ENCODE results near the gene EMID1. TPM values are rescaled to one million over a fixed set of nuclear protein-coding genes. Genes with fewer than 3 reads are reported as not detected.

EMID1 gene
- polyA plus RNA-seq, 1 donor: 152 TPM

DNA sequence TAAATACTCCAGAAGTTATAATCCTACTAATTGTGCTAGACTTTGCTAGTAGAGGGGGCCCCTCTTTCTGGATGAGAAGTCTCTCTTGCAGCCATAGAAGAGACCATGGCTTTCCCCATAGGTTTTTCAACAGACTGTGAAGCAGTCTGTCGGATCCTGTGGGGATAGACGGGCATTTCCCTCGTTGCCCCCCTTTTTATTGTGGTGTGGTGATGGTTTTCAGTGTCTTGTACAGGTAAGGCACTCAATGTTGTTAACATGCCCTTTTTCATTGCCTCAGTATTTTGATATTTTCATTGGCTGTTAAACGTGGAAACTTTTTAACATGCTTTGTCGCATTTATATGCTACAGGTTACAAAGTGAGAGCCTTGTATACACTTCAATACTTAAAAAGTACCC, 84.4 kb downstream of the EMID1 start:
- Histone ChIP-seq H3K4me1 (ENCODE audit: control insufficient read depth, insufficient read depth, low read length) (no peaks in the 10 kb centered on the region), H3K36me3 (ENCODE audit: control insufficient read depth, insufficient read depth, low read length) (peaks cover 90% of the 10 kb centered on the region), H3K27ac (ENCODE audit: low read length) (no peak overlapping the region), H3K4me3 (ENCODE audit: low read length) (no peak overlapping the region), H3K9me3 (ENCODE audit: control insufficient read depth, low read depth, low read length) (no peaks in the 10 kb centered on the region), H3K27me3 (ENCODE audit: control insufficient read depth, insufficient read depth, low read length) (no peaks in the 10 kb centered on the region)
- WGBS (ENCODE audit: insufficient coverage, low lambda C conversion rate): 100% methylated on average over 2 of the region's 5 CpGs
- no peak for DNase-seq

GRCh38 chr22:29291215-29291614, 85.5 kb downstream of the EMID1 start:
- Histone ChIP-seq H3K9me3 (ENCODE audit: control insufficient read depth, low read depth, low read length) (no peaks in the 10 kb centered on the region), H3K4me1 (ENCODE audit: control insufficient read depth, insufficient read depth, low read length) (no peaks in the 10 kb centered on the region), H3K36me3 (ENCODE audit: control insufficient read depth, insufficient read depth, low read length) (peaks cover 89% of the 10 kb centered on the region), H3K27me3 (ENCODE audit: control insufficient read depth, insufficient read depth, low read length) (no peaks in the 10 kb centered on the region), H3K4me3 (ENCODE audit: low read length) (no peak overlapping the region), H3K27ac (ENCODE audit: low read length) (no peak overlapping the region)
- no peak for DNase-seq
- WGBS (ENCODE audit: insufficient coverage, low lambda C conversion rate): 100% methylated on average over 3 of the region's 7 CpGs

GRCh38 chr22:29292379-29292778, 86.7 kb downstream of the EMID1 start:
- Histone ChIP-seq H3K9me3 (ENCODE audit: control insufficient read depth, low read depth, low read length) (no peaks in the 10 kb centered on the region), H3K4me3 (ENCODE audit: low read length) (no peak overlapping the region), H3K27ac (ENCODE audit: low read length) (no peak overlapping the region), H3K36me3 (ENCODE audit: control insufficient read depth, insufficient read depth, low read length) (peaks cover 91% of the 10 kb centered on the region), H3K4me1 (ENCODE audit: control insufficient read depth, insufficient read depth, low read length) (no peaks in the 10 kb centered on the region), H3K27me3 (ENCODE audit: control insufficient read depth, insufficient read depth, low read length) (no peaks in the 10 kb centered on the region)
- DNase-seq: no peak

DNA sequence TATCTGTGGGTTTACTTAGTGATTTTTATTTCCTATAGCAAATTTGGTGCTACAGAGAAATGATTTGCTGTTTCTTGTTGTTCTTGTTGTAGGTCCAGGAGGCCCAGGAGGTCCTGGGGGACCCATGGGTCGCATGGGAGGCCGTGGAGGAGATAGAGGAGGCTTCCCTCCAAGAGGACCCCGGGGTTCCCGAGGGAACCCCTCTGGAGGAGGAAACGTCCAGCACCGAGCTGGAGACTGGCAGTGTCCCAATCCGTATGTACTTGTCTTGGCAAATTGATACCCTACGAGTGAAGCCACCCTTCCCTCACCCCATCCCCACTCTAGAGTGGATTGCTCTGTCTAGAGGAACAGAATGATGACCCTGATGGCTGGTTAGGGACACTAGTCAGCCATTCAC, 92.9 kb downstream of the EMID1 start:
- no CpG with 5 or more reads among the region's 8 CpGs for WGBS (ENCODE audit: insufficient coverage, low lambda C conversion rate)
- Histone ChIP-seq H3K9me3 (ENCODE audit: control insufficient read depth, low read depth, low read length) (no peaks in the 10 kb centered on the region), H3K27ac (ENCODE audit: low read length) (no peak overlapping the region), H3K4me1 (ENCODE audit: control insufficient read depth, insufficient read depth, low read length) (peaks cover 10% of the 10 kb centered on the region), H3K27me3 (ENCODE audit: control insufficient read depth, insufficient read depth, low read length) (no peaks in the 10 kb centered on the region), H3K4me3 (ENCODE audit: low read length) (no peak overlapping the region), H3K36me3 (ENCODE audit: control insufficient read depth, insufficient read depth, low read length) (peaks cover 75% of the 10 kb centered on the region)
- DNase-seq: no peak

DNA sequence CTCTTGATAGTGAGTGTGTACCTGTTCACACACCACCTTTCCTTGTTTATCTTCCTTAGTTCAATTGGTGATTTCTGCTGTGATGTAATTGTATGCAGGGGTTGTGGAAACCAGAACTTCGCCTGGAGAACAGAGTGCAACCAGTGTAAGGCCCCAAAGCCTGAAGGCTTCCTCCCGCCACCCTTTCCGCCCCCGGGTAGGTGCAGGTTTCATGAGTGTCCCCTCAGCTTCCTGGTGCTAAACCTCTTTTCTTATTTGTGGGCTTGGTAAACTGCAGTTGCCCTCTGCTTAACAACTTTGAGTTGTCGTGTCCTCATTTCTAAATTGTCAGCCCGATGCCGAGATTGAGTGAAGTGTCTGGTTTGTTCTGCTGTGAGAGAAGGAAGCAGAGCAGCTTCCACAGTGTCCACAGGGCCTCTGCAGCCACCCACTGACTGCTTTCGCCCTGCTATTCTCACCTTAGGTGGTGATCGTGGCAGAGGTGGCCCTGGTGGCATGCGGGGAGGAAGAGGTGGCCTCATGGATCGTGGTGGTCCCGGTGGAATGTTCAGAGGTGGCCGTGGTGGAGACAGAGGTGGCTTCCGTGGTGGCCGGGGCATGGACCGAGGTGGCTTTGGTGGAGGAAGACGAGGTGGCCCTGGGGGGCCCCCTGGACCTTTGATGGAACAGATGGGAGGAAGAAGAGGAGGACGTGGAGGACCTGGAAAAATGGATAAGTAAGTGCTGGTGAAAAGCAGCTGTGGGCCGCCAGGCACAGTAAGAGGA, 93.6 kb downstream of the EMID1 start:
- Histone ChIP-seq H3K4me3 (ENCODE audit: low read length) (no peak overlapping the region), H3K36me3 (ENCODE audit: control insufficient read depth, insufficient read depth, low read length) (peaks cover 69% of the 10 kb centered on the region), H3K27me3 (ENCODE audit: control insufficient read depth, insufficient read depth, low read length) (no peaks in the 10 kb centered on the region), H3K9me3 (ENCODE audit: control insufficient read depth, low read depth, low read length) (no peaks in the 10 kb centered on the region), H3K27ac (ENCODE audit: low read length) (no peak overlapping the region), H3K4me1 (ENCODE audit: control insufficient read depth, insufficient read depth, low read length) (peaks cover 10% of the 10 kb centered on the region)
- DNase-seq: no peak
- WGBS (ENCODE audit: insufficient coverage, low lambda C conversion rate): no CpG with 5 or more reads among the region's 19 CpGs

- Histone ChIP-seq H3K36me3 (ENCODE audit: control insufficient read depth, insufficient read depth, low read length) (peaks cover 60% of the 10 kb centered on the region), H3K27me3 (ENCODE audit: control insufficient read depth, insufficient read depth, low read length) (no peaks in the 10 kb centered on the region), H3K4me1 (ENCODE audit: control insufficient read depth, insufficient read depth, low read length) (peaks cover 10% of the 10 kb centered on the region), H3K4me3 (ENCODE audit: low read length) (no peak overlapping the region), H3K9me3 (ENCODE audit: control insufficient read depth, low read depth, low read length) (no peaks in the 10 kb centered on the region), H3K27ac (ENCODE audit: low read length) (no peak overlapping the region)
- no CpG with 5 or more reads among the region's 4 CpGs for WGBS (ENCODE audit: insufficient coverage, low lambda C conversion rate)
- DNase-seq: no peak
These were observed 94.7 kb downstream of the EMID1 start for GRCh38 chr22:29300467-29300806.

- Histone ChIP-seq H3K27ac (ENCODE audit: low read length) (no peak overlapping the region), H3K9me3 (ENCODE audit: control insufficient read depth, low read depth, low read length) (no peaks in the 10 kb centered on the region), H3K4me3 (ENCODE audit: low read length) (no peak overlapping the region), H3K4me1 (ENCODE audit: control insufficient read depth, insufficient read depth, low read length) (peaks cover 10% of the 10 kb centered on the region), H3K27me3 (ENCODE audit: control insufficient read depth, insufficient read depth, low read length) (no peaks in the 10 kb centered on the region), H3K36me3 (ENCODE audit: control insufficient read depth, insufficient read depth, low read length) (peaks cover 55% of the 10 kb centered on the region)
- WGBS (ENCODE audit: insufficient coverage, low lambda C conversion rate): no CpG with 5 or more reads among the region's 10 CpGs
- no peak for DNase-seq
These were observed 95.3 kb downstream of the EMID1 start for GRCh38 chr22:29300807-29301601.

DNA sequence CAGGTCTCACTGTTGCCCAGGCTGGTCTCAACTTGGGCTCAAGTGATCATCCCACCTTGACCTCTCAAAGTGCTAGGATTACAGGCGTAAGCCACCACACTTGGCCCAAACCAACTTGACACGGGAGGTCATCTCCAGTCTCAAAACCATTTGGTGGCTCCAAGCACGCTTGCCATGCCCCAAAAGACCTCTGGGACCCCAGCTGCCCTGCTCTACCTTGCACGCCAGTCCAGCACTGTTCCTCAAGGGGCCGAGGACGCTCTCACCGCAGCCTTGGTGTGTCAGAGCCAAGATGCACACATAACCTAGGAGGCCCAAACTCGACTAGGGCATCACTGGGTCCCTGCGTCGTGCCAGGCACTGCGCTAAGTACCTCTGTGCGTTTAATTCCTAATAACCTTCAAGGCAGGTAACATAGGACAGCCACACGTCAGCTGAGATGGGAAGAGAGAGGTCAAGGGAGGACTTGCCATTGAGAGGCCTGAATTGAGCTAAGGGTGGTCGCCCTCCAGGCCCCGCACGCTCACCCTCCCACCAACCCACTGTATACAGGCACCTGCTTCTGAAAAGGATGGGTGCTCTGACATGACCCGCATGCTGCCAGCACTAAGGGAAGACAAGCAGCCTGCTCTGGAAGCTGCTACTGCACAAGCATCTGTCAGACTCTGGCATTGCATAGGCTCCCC, 96.2 kb downstream of the EMID1 start:
- peaks cover 46% of the 10 kb centered on the region for H3K36me3 ChIP-seq (ENCODE audit: control insufficient read depth, insufficient read depth, low read length)
- DNase-seq: no peak
- H3K27ac ChIP-seq (ENCODE audit: low read length): no peak overlapping the region
- WGBS (ENCODE audit: insufficient coverage, low lambda C conversion rate): no CpG with 5 or more reads among the region's 17 CpGs
- H3K9me3 ChIP-seq (ENCODE audit: control insufficient read depth, low read depth, low read length): no peaks in the 10 kb centered on the region
- peaks cover 12% of the 10 kb centered on the region for H3K4me1 ChIP-seq (ENCODE audit: control insufficient read depth, insufficient read depth, low read length)
- no peak overlapping the region for H3K4me3 ChIP-seq (ENCODE audit: low read length)
- H3K27me3 ChIP-seq (ENCODE audit: control insufficient read depth, insufficient read depth, low read length): no peaks in the 10 kb centered on the region

DNA sequence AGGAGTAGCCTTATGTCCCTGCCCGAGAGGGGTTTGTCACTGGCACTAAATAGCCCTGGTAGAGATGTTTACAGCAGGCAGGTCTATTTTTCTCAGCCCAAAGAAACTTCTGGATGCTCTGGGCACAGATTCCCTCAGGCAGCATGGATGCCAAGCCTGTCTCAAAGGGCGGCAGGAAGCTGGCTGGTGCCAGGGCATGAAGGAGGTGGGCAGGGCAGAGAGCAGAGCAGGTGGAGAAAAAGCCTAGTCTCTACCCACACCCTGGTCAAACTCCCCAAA, 96.6 kb downstream of the EMID1 start:
- H3K4me3 ChIP-seq (ENCODE audit: low read length): no peak overlapping the region
- no peaks in the 10 kb centered on the region for H3K27me3 ChIP-seq (ENCODE audit: control insufficient read depth, insufficient read depth, low read length)
- H3K36me3 ChIP-seq (ENCODE audit: control insufficient read depth, insufficient read depth, low read length): peaks cover 41% of the 10 kb centered on the region
- WGBS (ENCODE audit: insufficient coverage, low lambda C conversion rate): no CpG with 5 or more reads among the region's 2 CpGs
- H3K4me1 ChIP-seq (ENCODE audit: control insufficient read depth, insufficient read depth, low read length): peaks cover 14% of the 10 kb centered on the region
- DNase-seq: no peak
- no peak overlapping the region for H3K27ac ChIP-seq (ENCODE audit: low read length)
- H3K9me3 ChIP-seq (ENCODE audit: control insufficient read depth, low read depth, low read length): no peaks in the 10 kb centered on the region

DNA sequence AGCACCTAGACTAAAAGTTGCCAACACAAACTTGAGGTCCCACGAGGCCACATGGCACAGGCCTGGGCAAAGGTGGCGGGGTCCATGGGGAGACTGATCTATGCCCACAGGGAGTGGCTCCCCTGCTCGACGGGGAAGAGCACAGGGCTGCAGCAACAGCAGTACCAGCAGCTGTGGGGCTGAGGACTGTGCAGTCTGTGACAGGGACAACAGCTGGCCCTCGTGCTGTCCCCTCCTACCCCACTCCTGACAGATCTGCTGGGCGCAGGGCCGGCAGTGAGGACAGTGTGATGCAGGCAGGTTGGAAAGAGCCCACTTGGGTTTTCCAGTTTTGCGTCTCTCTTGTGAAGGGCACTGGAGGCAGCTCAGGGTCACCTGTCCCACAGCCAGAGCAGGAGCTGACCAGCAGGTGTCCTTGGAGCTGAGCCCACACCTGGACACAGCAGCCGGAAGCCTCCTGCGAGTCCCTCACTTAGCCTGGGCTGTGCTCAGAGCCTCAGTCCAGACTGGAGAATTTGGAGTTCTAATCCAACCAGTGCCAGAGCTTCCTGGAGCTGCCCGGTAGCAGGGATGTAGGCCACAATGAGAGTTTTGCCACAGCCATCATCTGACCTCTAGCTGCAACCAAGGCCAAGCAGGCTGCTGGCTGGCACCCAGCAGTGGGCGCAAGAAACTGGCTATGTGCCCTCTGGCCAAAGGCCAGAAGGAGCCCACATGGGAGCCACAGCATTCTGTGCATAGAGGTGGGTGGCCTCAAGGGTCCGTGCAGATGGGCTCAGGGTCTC, 97.2 kb downstream of the EMID1 start:
- H3K9me3 ChIP-seq (ENCODE audit: control insufficient read depth, low read depth, low read length): no peaks in the 10 kb centered on the region
- H3K4me3 ChIP-seq (ENCODE audit: low read length): no peak overlapping the region
- no peaks in the 10 kb centered on the region for H3K27me3 ChIP-seq (ENCODE audit: control insufficient read depth, insufficient read depth, low read length)
- no CpG with 5 or more reads among the region's 13 CpGs for WGBS (ENCODE audit: insufficient coverage, low lambda C conversion rate)
- H3K27ac ChIP-seq (ENCODE audit: low read length): no peak overlapping the region
- peaks cover 36% of the 10 kb centered on the region for H3K36me3 ChIP-seq (ENCODE audit: control insufficient read depth, insufficient read depth, low read length)
- DNase-seq: no peak
- peaks cover 19% of the 10 kb centered on the region for H3K4me1 ChIP-seq (ENCODE audit: control insufficient read depth, insufficient read depth, low read length)

All from large intestine (tissue), 3 donors.